ENCODE measurements around the gene TLR5.
"Not testable (repeated sequence)": the region's sequence is repeated elsewhere in the genome, so short reads cannot be mapped to it uniquely, and the experiment has no call there.

Gene TLR5

GRCh38 chr1:223142795-223143536, at the start of gene TLR5:
TSS of gene TLR5 (minus strand) at chr1:223143248. CDS start at chr1:223113031, 30,217 bp downstream.
- in situ Hi-C loops (cut with MboI; ENCODE audit: low pct_unique_long_range_greater_than_20kb, low sequenced_read_pairs): no loop called here
- DNase-seq: peak; percentile 86

- DNase-seq: no peak
- in situ Hi-C loops (cut with MboI; ENCODE audit: low pct_unique_long_range_greater_than_20kb, low sequenced_read_pairs): no loop called here
Measured at GRCh38 chr1:223189903-223190724, 47.1 kb upstream of the TLR5 start.

GRCh38 chr1:223189525-223189902, 46.5 kb upstream of the TLR5 start:
- no peak for DNase-seq
- in situ Hi-C loops (cut with MboI; ENCODE audit: low pct_unique_long_range_greater_than_20kb, low sequenced_read_pairs): no loop called here

GRCh38 chr1:223188618-223189356, 45.7 kb upstream of the TLR5 start:
- in situ Hi-C loops (cut with MboI; ENCODE audit: low pct_unique_long_range_greater_than_20kb, low sequenced_read_pairs): no loop called here
- DNase-seq: no peak

- no peak for DNase-seq
- in situ Hi-C loops (cut with MboI; ENCODE audit: low pct_unique_long_range_greater_than_20kb, low sequenced_read_pairs): no loop called here
Measured at GRCh38 chr1:223186800-223187199, 43.8 kb upstream of the TLR5 start.

GRCh38 chr1:223183268-223183862, 40.3 kb upstream of the TLR5 start:
- no peak for DNase-seq
- in situ Hi-C loops (cut with MboI; ENCODE audit: low pct_unique_long_range_greater_than_20kb, low sequenced_read_pairs): no loop called here

GRCh38 chr1:223180731-223181321, 37.8 kb upstream of the TLR5 start:
- in situ Hi-C loops (cut with MboI; ENCODE audit: low pct_unique_long_range_greater_than_20kb, low sequenced_read_pairs): no loop called here

GRCh38 chr1:223179786-223180185, 36.7 kb upstream of the TLR5 start:
- in situ Hi-C loops (cut with MboI; ENCODE audit: low pct_unique_long_range_greater_than_20kb, low sequenced_read_pairs): no loop called here

More at GRCh38 chr1:223180731-223181321, 37.8 kb upstream of the TLR5 start:
- DNase-seq: peak; percentile 6

GRCh38 chr1:223179280-223179679, 36.2 kb upstream of the TLR5 start:
- no peak for DNase-seq
- in situ Hi-C loops (cut with MboI; ENCODE audit: low pct_unique_long_range_greater_than_20kb, low sequenced_read_pairs): no loop called here

More at GRCh38 chr1:223179786-223180185, 36.7 kb upstream of the TLR5 start:
- DNase-seq: no peak

- DNase-seq: peak; percentile 87
Measured at GRCh38 chr1:223177681-223178080, 34.6 kb upstream of the TLR5 start.

GRCh38 chr1:223176437-223176836, 33.4 kb upstream of the TLR5 start:
- in situ Hi-C loops (cut with MboI; ENCODE audit: low pct_unique_long_range_greater_than_20kb, low sequenced_read_pairs): no loop called here
- DNase-seq: no peak

More at GRCh38 chr1:223177681-223178080, 34.6 kb upstream of the TLR5 start:
- in situ Hi-C loops (cut with MboI; ENCODE audit: low pct_unique_long_range_greater_than_20kb, low sequenced_read_pairs): no loop called here

GRCh38 chr1:223175633-223176032, 32.6 kb upstream of the TLR5 start:
- in situ Hi-C loops (cut with MboI; ENCODE audit: low pct_unique_long_range_greater_than_20kb, low sequenced_read_pairs): no loop called here
- peak; percentile 47 for DNase-seq

GRCh38 chr1:223175032-223175431, 32.0 kb upstream of the TLR5 start:
- no peak for DNase-seq
- in situ Hi-C loops (cut with MboI; ENCODE audit: low pct_unique_long_range_greater_than_20kb, low sequenced_read_pairs): no loop called here

- DNase-seq; in situ Hi-C loops (cut with MboI; ENCODE audit: low pct_unique_long_range_greater_than_20kb, low sequenced_read_pairs): not testable (repeated sequence)
Measured at GRCh38 chr1:223169458-223169857, 26.4 kb upstream of the TLR5 start.

- no peak for DNase-seq
- in situ Hi-C loops (cut with MboI; ENCODE audit: low pct_unique_long_range_greater_than_20kb, low sequenced_read_pairs): no loop called here
Measured at GRCh38 chr1:223161321-223161720, 18.3 kb upstream of the TLR5 start.

GRCh38 chr1:223156343-223156742, 13.3 kb upstream of the TLR5 start:
- no peak for DNase-seq
- in situ Hi-C loops (cut with MboI; ENCODE audit: low pct_unique_long_range_greater_than_20kb, low sequenced_read_pairs): no loop called here

GRCh38 chr1:223155153-223155552, 12.1 kb upstream of the TLR5 start:
- in situ Hi-C loops (cut with MboI; ENCODE audit: low pct_unique_long_range_greater_than_20kb, low sequenced_read_pairs): no loop called here
- DNase-seq: no peak

- in situ Hi-C loops (cut with MboI; ENCODE audit: low pct_unique_long_range_greater_than_20kb, low sequenced_read_pairs): no loop called here
- peak; percentile 24 for DNase-seq
Measured at GRCh38 chr1:223153177-223154119, 10.4 kb upstream of the TLR5 start.

Data from KBM-7 (cell line).